ENCODE data around the gene CDCP1.

The CDCP1 gene

GRCh38 chr3:45137656-45138181 is 8.5 kb downstream of the CDCP1 start:
- FAIRE-seq = no peak

- no peak for FAIRE-seq
Measured at GRCh38 chr3:45135959-45136358, 10.2 kb downstream of the CDCP1 start.

GRCh38 chr3:45134758-45135521 is 11.2 kb downstream of the CDCP1 start:
- FAIRE-seq = no peak

DNA sequence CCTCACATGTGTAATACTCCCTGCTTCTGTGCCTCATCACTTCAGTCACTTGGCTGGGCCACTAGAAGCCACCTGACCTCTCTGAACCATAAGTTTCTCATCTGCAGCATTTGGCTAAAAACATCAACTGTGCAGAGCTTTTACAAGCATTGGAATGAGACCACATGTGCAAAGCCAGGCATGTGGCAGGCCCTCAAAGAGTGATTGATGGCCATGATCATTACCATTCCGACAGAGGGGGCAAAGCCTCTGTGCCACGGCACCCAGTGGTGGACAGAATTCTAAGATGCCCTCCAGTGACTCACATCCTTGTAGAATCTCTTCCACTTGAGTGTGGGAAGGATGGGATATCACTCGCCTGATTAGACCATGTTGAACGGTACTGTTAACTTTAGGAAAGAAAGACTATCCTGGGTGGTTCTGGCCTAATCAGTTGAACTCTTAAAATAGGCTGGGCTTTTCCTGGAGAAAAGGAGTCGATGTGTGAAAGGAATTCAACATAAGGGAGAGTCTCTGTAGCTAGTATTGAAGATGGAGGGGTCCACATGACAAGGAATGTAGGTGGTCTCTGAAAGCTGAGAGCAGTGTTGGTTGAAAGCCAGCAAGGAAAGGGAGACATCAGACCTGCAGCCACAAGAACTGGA is 13.5 kb downstream of the CDCP1 start:
- FAIRE-seq = no peak

DNA sequence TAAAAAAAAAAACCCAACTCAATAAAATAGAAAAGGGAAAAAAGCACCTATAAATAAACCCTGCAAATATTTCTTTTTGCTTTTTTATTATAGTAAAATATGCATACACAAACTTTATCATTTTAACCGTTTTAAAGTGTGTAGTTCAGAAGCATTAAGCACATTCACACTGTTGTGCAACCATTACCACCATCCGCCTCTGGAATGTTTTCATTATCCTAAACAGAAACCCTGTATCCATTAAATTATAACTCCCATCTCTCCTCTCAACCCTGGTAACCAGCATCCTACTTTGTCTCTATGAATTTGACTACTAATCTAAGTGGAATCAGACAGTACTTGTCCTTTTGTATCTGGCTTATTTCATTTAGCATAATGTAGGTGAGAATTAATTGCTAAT is 15.0 kb downstream of the CDCP1 start:
- FAIRE-seq = no peak

GRCh38 chr3:45130476-45130875 is 15.7 kb downstream of the CDCP1 start:
- FAIRE-seq = no peak

- no peak for FAIRE-seq
Measured at GRCh38 chr3:45128950-45129349, 17.2 kb downstream of the CDCP1 start.

DNA sequence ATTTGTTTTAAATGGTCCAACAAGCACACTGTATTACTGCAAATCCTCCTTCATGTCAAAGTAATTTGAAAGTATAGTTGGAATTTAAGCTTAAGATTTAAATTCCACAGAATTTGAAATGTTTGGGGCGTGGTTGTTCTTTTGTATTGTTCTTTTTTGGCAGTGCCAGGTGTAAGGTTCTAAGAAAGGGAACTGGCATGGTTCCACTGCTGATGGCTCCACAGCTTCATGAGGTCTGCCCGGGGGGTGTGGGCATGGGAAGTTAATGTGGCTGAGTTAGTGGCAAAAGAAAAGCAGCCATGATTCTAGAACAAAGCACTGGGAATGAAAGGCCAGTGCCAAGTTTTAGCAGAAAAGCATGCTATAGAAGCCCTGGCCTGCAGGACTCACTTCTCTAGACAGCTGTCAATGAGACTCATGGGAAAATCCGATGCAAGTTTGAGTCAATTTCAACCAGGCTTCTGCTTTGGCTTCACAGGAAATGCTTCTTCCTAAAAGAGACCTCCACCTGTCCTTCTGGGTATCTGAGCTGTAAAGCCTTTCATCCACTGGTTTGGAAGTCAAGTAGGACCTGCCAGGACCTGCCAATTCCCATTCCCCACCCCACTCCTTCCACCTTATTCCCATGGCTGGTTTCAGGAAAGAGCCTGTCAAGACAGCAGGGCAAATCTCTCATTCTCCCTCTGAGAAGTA is 18.9 kb downstream of the CDCP1 start:
- no peak for FAIRE-seq

- no peak for FAIRE-seq
Measured at GRCh38 chr3:45126730-45127129, 19.4 kb downstream of the CDCP1 start.

- FAIRE-seq = no peak
Measured at GRCh38 chr3:45125550-45126026, 20.6 kb downstream of the CDCP1 start.

DNA sequence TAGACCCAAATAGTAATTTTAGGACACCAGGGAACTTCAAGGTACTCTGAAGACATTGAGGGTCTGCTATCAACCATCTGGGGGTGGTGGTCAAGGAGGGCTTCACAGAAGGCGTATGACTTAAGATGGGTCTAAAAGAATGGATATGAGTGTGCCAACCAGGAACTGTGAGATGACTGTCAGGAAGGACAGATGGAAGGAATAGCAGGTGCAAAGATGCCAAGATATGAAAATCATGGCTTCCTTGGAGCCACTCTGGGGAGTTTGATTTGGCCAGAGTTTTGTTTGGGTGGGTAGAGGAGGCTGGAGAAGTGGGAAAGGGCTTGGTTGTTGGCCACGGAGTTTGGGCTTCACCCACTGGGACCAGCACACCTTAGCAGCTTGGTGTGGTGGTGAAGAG is 21.2 kb downstream of the CDCP1 start:
- FAIRE-seq = no peak

DNA sequence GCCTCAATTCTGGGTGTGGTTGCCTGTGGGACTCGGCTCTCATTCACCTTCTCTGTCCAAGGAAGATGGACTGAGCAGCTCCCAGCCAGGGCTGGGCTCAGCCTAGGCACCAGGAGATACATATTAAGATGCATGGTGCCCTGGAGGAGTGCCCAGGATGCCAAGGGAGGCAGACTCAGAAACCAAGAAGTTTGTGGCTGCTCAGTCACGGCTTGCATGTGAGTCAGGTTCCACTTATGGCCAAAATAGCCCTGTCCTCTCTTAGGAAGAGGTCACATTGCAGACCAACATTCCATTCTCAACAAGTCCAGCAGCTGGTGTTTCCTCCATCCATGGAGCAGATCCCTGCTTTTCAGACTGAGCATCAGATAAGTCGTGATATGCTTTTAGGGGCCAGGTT is 21.8 kb downstream of the CDCP1 start:
- no peak for FAIRE-seq

- no peak for FAIRE-seq
Measured at GRCh38 chr3:45123581-45124269, 22.5 kb downstream of the CDCP1 start.

DNA sequence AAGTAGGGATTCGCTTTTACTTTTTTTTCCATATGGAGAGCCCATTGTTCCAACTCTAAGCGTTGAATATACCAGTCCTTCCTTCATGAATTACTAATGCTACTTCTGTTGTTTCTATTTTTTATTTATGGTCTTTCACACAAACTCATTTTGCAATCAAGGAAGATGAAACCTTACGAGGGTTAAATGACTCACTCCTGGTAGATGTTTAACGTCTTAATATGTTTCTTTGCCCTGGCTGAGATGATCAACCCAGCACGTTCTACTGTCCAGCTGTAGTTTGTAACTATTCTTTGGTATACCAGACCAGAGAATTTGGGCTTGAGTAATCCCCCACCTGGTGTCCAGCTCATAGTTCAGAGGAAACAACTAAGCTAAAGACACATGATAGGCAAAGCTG is 23.1 kb downstream of the CDCP1 start:
- no peak for FAIRE-seq

DNA sequence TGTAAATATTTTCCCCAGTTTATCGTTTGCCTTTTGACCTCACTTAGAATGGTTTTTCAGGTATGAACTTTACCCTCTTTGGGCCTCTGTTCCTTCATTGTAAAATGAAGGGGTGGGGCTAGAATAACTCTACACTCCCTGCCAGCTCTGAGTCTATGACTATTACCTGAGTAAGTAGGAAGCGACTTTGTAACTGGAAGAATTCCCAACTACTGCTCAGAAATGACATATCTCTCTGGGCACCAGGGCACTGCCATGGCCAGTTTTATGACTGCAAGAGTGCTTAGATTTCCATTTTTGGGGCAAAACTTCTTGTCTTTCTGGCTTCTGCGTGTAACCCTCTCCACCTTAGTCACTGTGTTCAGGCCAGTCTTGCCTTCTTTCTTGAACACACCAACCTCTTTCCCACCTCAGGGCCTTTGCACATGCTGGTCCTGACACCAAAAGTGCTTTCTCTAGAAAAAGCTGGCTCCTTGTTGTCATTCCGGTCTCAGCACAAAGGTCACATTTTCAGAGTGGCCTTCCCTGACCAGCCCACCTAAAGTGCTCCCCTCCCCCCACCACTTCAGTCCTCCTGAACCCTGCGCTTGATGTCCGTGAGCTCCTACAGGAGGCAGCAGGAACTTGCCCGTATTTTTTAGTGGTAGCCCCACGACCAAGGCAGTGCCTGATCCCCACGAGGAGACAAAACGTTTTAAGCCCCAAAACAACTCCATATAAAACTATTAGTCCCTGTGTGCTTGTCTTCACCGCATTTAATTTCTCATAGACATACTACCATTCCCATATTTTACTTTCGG is 25.6 kb downstream of the CDCP1 start:
- FAIRE-seq = peak; percentile 5

GRCh38 chr3:45119824-45120358 is 26.3 kb downstream of the CDCP1 start:
- no peak for FAIRE-seq

GRCh38 chr3:45119376-45119775 is 26.8 kb downstream of the CDCP1 start:
- no peak for FAIRE-seq

GRCh38 chr3:45118615-45119071 is 27.5 kb downstream of the CDCP1 start:
- no peak for FAIRE-seq

DNA sequence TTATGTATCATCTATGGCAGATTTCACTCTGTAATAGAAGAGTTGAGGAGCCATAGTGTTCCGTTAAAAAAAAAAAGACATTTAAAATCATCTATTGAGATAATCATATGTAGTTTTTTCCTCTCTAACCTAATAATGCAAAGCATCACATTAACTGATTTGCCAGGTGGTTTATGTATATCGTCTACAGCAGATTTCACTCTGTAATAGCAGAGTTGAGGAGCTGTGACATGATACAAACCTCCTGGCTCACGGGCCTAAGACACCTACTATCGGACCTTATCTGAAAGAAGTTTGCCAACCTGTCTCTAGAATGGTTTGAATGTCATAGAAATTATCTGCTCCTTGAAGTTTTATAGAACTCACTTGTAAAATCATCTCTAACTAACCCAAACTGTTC is 29.8 kb downstream of the CDCP1 start:
- no peak for FAIRE-seq

GRCh38 chr3:45113625-45114050 is 32.5 kb downstream of the CDCP1 start:
- FAIRE-seq = no peak

DNA sequence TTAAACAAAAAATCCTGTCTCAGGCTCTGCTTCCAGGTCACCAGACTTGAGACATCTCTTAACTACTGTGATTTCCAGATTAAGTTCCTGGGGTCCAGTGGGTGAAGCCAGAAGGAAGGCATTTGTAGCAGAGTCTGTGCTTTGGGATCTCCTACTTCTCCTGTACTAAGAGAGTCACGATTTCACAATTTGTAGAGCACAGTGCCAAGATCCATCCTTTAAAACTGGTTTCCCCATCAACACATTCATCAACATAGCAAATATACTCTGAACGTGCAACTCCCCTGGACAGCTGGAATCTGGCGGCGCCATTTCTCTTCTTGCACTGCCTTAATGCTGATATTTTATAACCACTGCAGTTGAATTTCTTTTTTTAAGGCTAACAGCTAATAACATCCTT is 33.2 kb downstream of the CDCP1 start:
- FAIRE-seq = no peak

- FAIRE-seq = no peak
Measured at GRCh38 chr3:45110509-45110833, 35.7 kb downstream of the CDCP1 start.
